SU-DHL-6 (cell line): ENCODE results near the gene LRRFIP1.

Experiments
- H2AFZ ChIP-seq: fragments of 200-600 bp; sonication (generic); 2 replicates; pipeline ENCODE4 v1.6.1; 2014; ENCODE audit warnings: low read depth, mild to moderate bottlenecking, moderate library complexity, mixed read lengths, antibody characterized with exemption, low read length; ENCODE audit not compliant: severe bottlenecking
- H3F3A ChIP-seq: fragments of 200-600 bp; shearing (Covaris generic); 2 replicates; pipeline ENCODE4 v1.6.0; 2016; ENCODE audit warnings: antibody characterized with exemption, mild to moderate bottlenecking; ENCODE audit not compliant: insufficient read depth
- H3K27ac ChIP-seq: fragments of 200-600 bp; sonication (generic); 2 replicates; pipeline ENCODE4 v1.5.1; 2016; ENCODE audit warnings: low read depth, mild to moderate bottlenecking, low read length, moderate library complexity, mixed read lengths
- H3K27me3 ChIP-seq: fragments of 200-600 bp; sonication (generic), shearing (Covaris generic); 2 replicates; pipeline ENCODE4 v1.6.0; 2014; ENCODE audit warnings: mild to moderate bottlenecking, low read length
- H3K36me3 ChIP-seq: fragments of 200-600 bp; sonication (generic); 2 replicates; pipeline ENCODE4 v1.6.1; 2014; ENCODE audit warnings: mild to moderate bottlenecking, low read length, mixed read lengths
- H3K4me2 ChIP-seq: fragments of 300-600, 200-600 bp; shearing (Covaris generic), sonication (generic); 2 replicates; pipeline ENCODE4 v1.6.0; 2014; ENCODE audit warnings: low read length, low read depth, mild to moderate bottlenecking; ENCODE audit not compliant: poor library complexity, severe bottlenecking
- H3K4me3 ChIP-seq: fragments of 200-600 bp; sonication (generic); 2 replicates; pipeline ENCODE4 v1.5.1; 2014; ENCODE audit warnings: antibody characterized with exemption, low read length, mild to moderate bottlenecking, mixed read lengths; ENCODE audit not compliant: insufficient read depth, poor library complexity, severe bottlenecking
- H3K79me2 ChIP-seq: fragments of 200-600 bp; sonication (generic); 2 replicates; pipeline ENCODE4 v1.6.1; 2014; ENCODE audit warnings: mild to moderate bottlenecking, low read length, moderate library complexity; ENCODE audit not compliant: insufficient read depth
- H3K9ac ChIP-seq: fragments of 200-600 bp; sonication (generic); 2 replicates; pipeline ENCODE4 v1.7.0; 2014; ENCODE audit warnings: mild to moderate bottlenecking, low read length
- H3K9me2 ChIP-seq: fragments of 200-600 bp; sonication (generic); replicated peaks from 2 replicates; pipeline ENCODE4 v1.6.1; 2014; ENCODE audit warnings: low read length; ENCODE audit not compliant: insufficient read depth
- H3K9me3 ChIP-seq: fragments of 200-600 bp; sonication (generic); 2 replicates; pipeline ENCODE4 v1.6.1; 2014; ENCODE audit warnings: low read length, mixed read lengths; ENCODE audit not compliant: insufficient read depth
- H4K20me1 ChIP-seq: fragments of 200-600 bp; sonication (generic); 2 replicates; pipeline ENCODE4 v1.6.1; 2014; ENCODE audit warnings: low read depth, mild to moderate bottlenecking, antibody characterized with exemption, low read length, moderate library complexity, mixed read lengths
- EZH2phosphoT487 ChIP-seq: fragments of 200-600 bp; sonication (generic), shearing (Covaris generic); conservative IDR thresholded peaks from 2 replicates; pipeline ENCODE4 v1.6.1; 2018; ENCODE audit warnings: mild to moderate bottlenecking, antibody characterized with exemption, low read length, moderate library complexity, mixed read lengths
- TF ChIP-seq, protein P1 (sequence below): fragments of 200-600 bp; sonication (generic); IDR thresholded peaks from one replicate; pipeline ENCODE4 v1.5.1; 2017; ENCODE audit warnings: antibody characterized with exemption, mild to moderate bottlenecking, low read length, moderate library complexity; ENCODE audit not compliant: insufficient read depth, poor library complexity, severe bottlenecking

LRRFIP1 gene

GRCh38 chr2:237722616-237723015, 95.2 kb downstream of the LRRFIP1 start:
- Histone ChIP-seq H3K9me2 (no peaks in the 10 kb centered on the region), H3K36me3 (no peaks in the 10 kb centered on the region), H3K4me2 (no peak overlapping the region), H3K79me2 (no peaks in the 10 kb centered on the region; the same call in 1 of the 2 replicates), H3F3A (no peaks in the 10 kb centered on the region), H3K9me3 (no peaks in the 10 kb centered on the region), H4K20me1 (peaks cover 3% of the 10 kb centered on the region; the same call in 1 of the 2 replicates), H3K9ac (no peak overlapping the region), H2AFZ (no peak overlapping the region), H3K27ac (no peak overlapping the region), H3K27me3 (no peaks in the 10 kb centered on the region), H3K4me3 (no peak overlapping the region)
- TF ChIP-seq EZH2phosphoT487: no peak
- TF ChIP-seq, protein P1, sequence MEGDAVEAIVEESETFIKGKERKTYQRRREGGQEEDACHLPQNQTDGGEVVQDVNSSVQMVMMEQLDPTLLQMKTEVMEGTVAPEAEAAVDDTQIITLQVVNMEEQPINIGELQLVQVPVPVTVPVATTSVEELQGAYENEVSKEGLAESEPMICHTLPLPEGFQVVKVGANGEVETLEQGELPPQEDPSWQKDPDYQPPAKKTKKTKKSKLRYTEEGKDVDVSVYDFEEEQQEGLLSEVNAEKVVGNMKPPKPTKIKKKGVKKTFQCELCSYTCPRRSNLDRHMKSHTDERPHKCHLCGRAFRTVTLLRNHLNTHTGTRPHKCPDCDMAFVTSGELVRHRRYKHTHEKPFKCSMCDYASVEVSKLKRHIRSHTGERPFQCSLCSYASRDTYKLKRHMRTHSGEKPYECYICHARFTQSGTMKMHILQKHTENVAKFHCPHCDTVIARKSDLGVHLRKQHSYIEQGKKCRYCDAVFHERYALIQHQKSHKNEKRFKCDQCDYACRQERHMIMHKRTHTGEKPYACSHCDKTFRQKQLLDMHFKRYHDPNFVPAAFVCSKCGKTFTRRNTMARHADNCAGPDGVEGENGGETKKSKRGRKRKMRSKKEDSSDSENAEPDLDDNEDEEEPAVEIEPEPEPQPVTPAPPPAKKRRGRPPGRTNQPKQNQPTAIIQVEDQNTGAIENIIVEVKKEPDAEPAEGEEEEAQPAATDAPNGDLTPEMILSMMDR: no peak

DNA sequence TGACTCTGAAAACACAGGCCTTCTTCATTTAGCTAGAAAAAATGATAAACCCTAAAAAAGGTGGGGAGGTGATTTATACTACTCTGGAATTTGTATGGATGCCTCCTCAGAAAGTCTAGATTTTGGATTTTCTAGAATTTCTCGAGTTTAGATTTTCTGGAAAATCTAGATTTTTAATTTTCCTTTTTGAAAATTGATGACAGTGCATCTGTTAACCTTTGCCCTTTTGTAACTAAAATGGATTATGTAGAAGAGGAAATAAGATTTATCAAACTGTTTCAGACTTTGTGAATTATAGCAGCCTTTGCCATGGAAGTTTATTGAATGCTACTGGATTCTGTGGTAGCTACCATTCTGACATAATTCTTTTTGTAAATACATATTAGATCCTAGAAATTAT, 95.6 kb downstream of the LRRFIP1 start:
- Histone ChIP-seq H3K4me3 (no peak overlapping the region), H3K79me2 (no peaks in the 10 kb centered on the region; the same call in 1 of the 2 replicates), H3K9ac (no peak overlapping the region), H3K4me2 (no peak overlapping the region), H3K27ac (no peak overlapping the region), H3K27me3 (no peaks in the 10 kb centered on the region), H3F3A (no peaks in the 10 kb centered on the region), H3K36me3 (no peaks in the 10 kb centered on the region), H4K20me1 (peaks cover 3% of the 10 kb centered on the region; the same call in 1 of the 2 replicates), H3K9me2 (no peaks in the 10 kb centered on the region), H2AFZ (no peak overlapping the region), H3K9me3 (no peaks in the 10 kb centered on the region)
- TF ChIP-seq, protein P1: no peak
- TF ChIP-seq EZH2phosphoT487: no peak

DNA sequence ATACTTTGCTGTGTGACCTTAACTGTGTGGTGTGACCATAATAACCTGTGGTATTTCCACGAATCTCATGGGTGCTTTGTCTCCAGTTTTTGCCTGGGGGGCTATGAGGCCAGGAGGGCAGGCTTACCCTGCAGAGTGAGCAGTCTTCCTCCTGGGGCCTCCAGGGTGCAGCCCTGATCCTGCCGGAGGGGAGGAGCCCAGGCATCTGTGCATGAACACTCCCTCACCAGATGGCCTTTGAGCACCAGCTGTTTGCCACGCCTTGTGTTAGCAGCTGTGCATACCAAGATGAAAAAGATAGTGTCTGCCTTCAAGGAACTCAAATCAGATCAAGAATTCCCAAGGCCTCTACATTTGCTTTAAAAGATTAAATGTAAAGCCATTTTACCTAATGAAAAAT, 96.2 kb downstream of the LRRFIP1 start:
- Histone ChIP-seq H3F3A (no peaks in the 10 kb centered on the region), H3K9ac (no peak overlapping the region), H3K9me3 (no peaks in the 10 kb centered on the region), H3K27me3 (no peaks in the 10 kb centered on the region), H3K27ac (no peak overlapping the region), H4K20me1 (peaks cover 3% of the 10 kb centered on the region; the same call in 1 of the 2 replicates), H3K4me2 (no peak overlapping the region), H3K36me3 (no peaks in the 10 kb centered on the region), H3K9me2 (no peaks in the 10 kb centered on the region), H2AFZ (no peak overlapping the region), H3K4me3 (no peak overlapping the region), H3K79me2 (no peaks in the 10 kb centered on the region; the same call in 1 of the 2 replicates)
- TF ChIP-seq EZH2phosphoT487: no peak
- TF ChIP-seq, protein P1: no peak
